ENCODE measurements around the gene OSBP2. TPM values are rescaled to one million over a fixed set of nuclear protein-coding genes. Genes with fewer than 3 reads are reported as not detected.

Gene OSBP2
- total RNA-seq, 4 donors from 2014 or later, result 3.7 to 8.7 (median 4.7) TPM

GRCh38 chr22:30892731-30893221 lies 198.1 kb downstream of the OSBP2 start:
- H3K4me1 ChIP-seq, result no peaks in the 10 kb centered on the region
- H3K36me3 ChIP-seq, result no peaks in the 10 kb centered on the region
- no peaks in the 10 kb centered on the region for H3K9me3 ChIP-seq
- H3K27me3 ChIP-seq, result no peaks in the 10 kb centered on the region
- peak in 1 of 3 donors; percentile 39 for DNase-seq
- TF ChIP-seq, protein P1, sequence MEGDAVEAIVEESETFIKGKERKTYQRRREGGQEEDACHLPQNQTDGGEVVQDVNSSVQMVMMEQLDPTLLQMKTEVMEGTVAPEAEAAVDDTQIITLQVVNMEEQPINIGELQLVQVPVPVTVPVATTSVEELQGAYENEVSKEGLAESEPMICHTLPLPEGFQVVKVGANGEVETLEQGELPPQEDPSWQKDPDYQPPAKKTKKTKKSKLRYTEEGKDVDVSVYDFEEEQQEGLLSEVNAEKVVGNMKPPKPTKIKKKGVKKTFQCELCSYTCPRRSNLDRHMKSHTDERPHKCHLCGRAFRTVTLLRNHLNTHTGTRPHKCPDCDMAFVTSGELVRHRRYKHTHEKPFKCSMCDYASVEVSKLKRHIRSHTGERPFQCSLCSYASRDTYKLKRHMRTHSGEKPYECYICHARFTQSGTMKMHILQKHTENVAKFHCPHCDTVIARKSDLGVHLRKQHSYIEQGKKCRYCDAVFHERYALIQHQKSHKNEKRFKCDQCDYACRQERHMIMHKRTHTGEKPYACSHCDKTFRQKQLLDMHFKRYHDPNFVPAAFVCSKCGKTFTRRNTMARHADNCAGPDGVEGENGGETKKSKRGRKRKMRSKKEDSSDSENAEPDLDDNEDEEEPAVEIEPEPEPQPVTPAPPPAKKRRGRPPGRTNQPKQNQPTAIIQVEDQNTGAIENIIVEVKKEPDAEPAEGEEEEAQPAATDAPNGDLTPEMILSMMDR (IDR thresholded peaks at IDR 0.05), result no peak
- TF ChIP-seq POLR2A (IDR thresholded peaks at IDR 0.05), result no peak
- no peak overlapping the region for H3K27ac ChIP-seq
- no peak overlapping the region for H3K4me3 ChIP-seq

GRCh38 chr22:30893434-30894370 lies 199.0 kb downstream of the OSBP2 start:
- DNase-seq, result peak in 1 of 3 donors; percentile 24
- TF ChIP-seq, protein P1 (IDR thresholded peaks at IDR 0.05), result no peak
- TF ChIP-seq POLR2A (IDR thresholded peaks at IDR 0.05), result no peak

GRCh38 chr22:30894371-30894740 lies 199.7 kb downstream of the OSBP2 start:
- H3K36me3 ChIP-seq, result no peaks in the 10 kb centered on the region
- H3K27me3 ChIP-seq, result no peaks in the 10 kb centered on the region
- DNase-seq, result peak in 1 of 3 donors; percentile 10

More at GRCh38 chr22:30893434-30894370, 199.0 kb downstream of the OSBP2 start:
- no peaks in the 10 kb centered on the region for H3K9me3 ChIP-seq
- no peaks in the 10 kb centered on the region for H3K4me1 ChIP-seq
- no peaks in the 10 kb centered on the region for H3K27me3 ChIP-seq
- H3K36me3 ChIP-seq, result no peaks in the 10 kb centered on the region
- H3K4me3 ChIP-seq, result no peak overlapping the region
- H3K27ac ChIP-seq, result no peak overlapping the region

DNA sequence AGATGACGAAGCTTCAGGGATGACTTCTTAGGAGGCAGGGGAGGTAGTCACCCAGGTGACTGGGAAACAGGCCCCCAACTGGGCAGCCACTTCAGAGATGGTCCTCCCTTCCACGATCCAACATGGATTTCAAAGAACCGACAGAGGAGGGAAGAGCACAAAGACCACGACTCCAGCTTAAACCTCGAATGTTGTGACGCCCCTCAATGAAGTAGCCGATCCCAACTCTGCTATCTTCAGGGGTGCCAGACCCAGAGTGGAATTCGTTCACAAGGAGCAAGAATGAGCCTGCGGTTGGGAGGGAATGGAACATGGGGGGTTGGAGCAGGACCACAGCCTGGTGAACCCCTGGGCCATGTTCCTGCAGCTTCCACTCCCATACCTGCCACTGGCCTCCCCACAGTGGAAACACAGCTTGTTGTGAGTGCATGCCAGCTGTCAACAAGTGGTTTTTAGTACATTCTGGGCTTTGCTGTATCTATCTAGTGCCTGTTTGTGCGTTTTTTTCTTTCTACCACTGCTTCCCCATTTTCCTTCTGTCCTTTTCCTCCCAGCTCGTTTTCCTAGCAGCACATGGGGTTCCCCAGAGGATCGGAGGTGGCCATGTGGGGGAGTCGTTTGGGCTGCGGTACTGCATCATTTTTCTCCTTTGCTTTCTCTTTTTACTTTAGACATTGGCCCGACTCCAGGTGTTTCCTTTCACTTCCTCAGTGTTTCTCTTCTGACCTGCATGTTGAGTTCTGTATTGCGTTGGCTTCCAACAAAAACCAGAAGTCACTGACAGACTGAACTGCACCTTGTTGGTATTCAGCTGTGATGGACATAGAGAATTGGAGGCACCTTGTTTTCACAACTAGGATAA lies 208.1 kb downstream of the OSBP2 start:
- Histone ChIP-seq H3K9me3 (no peaks in the 10 kb centered on the region), H3K4me3 (no peak overlapping the region), H3K27ac (no peak overlapping the region), H3K4me1 (no peaks in the 10 kb centered on the region), H3K36me3 (no peaks in the 10 kb centered on the region), H3K27me3 (no peaks in the 10 kb centered on the region)
- TF ChIP-seq, protein P1 (IDR thresholded peaks at IDR 0.05), result no peak
- TF ChIP-seq POLR2A (IDR thresholded peaks at IDR 0.05), result no peak
- DNase-seq, result peak in 2 of 3 donors; percentile 24 to 44

More at GRCh38 chr22:30894371-30894740, 199.7 kb downstream of the OSBP2 start:
- Histone ChIP-seq H3K27ac (no peak overlapping the region), H3K4me1 (no peaks in the 10 kb centered on the region), H3K4me3 (no peak overlapping the region), H3K9me3 (no peaks in the 10 kb centered on the region)
- TF ChIP-seq, protein P1 (IDR thresholded peaks at IDR 0.05), result no peak
- TF ChIP-seq POLR2A (IDR thresholded peaks at IDR 0.05), result no peak

GRCh38 chr22:30903876-30904460 lies 209.3 kb downstream of the OSBP2 start:
- TF ChIP-seq POLR2A (IDR thresholded peaks at IDR 0.05), result no peak
- TF ChIP-seq, protein P1 (IDR thresholded peaks at IDR 0.05), result no peak
- DNase-seq, result peak in 1 of 3 donors; percentile 14
- H3K36me3 ChIP-seq, result no peaks in the 10 kb centered on the region

More at GRCh38 chr22:30903876-30904460, 209.3 kb downstream of the OSBP2 start:
- Histone ChIP-seq H3K4me1 (no peaks in the 10 kb centered on the region), H3K27ac (no peak overlapping the region), H3K4me3 (no peak overlapping the region), H3K9me3 (no peaks in the 10 kb centered on the region), H3K27me3 (no peaks in the 10 kb centered on the region)
